Progenitor cell of endocrine pancreas (in vitro differentiated cells): Measurements from ENCODE around the gene PCSK5. TPM values are rescaled to one million over a fixed set of nuclear protein-coding genes. Genes with fewer than 3 reads are reported as not detected.

Experiments
- DNase-seq: peaks from one replicate; pipeline ENCODE4 v3.0.0; 2021; ENCODE audit warnings: low spot score; ENCODE audit not compliant: unreplicated experiment
- H3K27ac Mint-ChIP-seq: 2 replicates; pipeline ENCODE4 v1.8.0; 2021; ENCODE audit warnings: mild to moderate bottlenecking, moderate library complexity, mixed read lengths
- H3K27me3 Mint-ChIP-seq: 2 replicates; pipeline ENCODE4 v1.8.0; 2021; ENCODE audit warnings: mixed read lengths
- H3K36me3 Mint-ChIP-seq: 2 replicates; pipeline ENCODE4 v1.8.0; 2022; ENCODE audit warnings: mixed read lengths; ENCODE audit not compliant: insufficient read depth
- H3K4me1 Mint-ChIP-seq: 2 replicates; pipeline ENCODE4 v1.8.0; 2021; ENCODE audit warnings: low read depth, mixed read lengths
- H3K4me3 Mint-ChIP-seq: 2 replicates; pipeline ENCODE4 v1.8.0; 2021; ENCODE audit warnings: low read depth, mild to moderate bottlenecking, moderate library complexity, mixed read lengths
- H3K9me3 Mint-ChIP-seq: 2 replicates; pipeline ENCODE4 v1.8.0; 2021; ENCODE audit warnings: low read depth, mixed read lengths
- total RNA-seq: library from RNA; stranded (reverse); gene quantifications from 2 replicates; pipeline ENCODE4 v1.2.1, GENCODE V29; 2021
- TF ChIP-seq, protein P1 (sequence below): fragments of 200-600 bp; sonication (generic); IDR thresholded peaks from one replicate; pipeline ENCODE4 v1.5.0; 2021; ENCODE audit warnings: antibody characterized with exemption, mild to moderate bottlenecking; ENCODE audit not compliant: unreplicated experiment

The PCSK5 gene
- total RNA-seq, 1 donor from 2014 or later, result 7.3 TPM

DNA sequence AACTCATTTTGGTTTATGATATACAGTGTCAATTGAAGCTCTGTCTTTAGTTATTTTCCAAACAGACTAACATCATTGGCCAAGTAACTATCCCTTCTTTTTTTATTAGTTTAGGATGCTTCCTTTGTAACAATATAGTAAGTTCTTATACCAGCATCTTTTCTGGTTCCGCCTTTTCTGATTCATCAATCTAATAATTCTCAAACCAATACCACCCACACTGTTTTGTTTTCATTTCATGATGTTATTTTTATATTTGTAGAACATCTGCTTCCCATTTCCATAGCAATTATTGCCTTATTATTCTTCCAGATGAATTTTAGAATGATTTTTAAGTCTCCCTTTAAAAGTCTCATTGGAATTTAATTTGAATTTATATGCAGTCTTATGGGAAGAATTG, 285.7 kb downstream of the PCSK5 start:
- peaks cover 2% of the 10 kb centered on the region for H3K27me3 Mint-ChIP-seq
- DNase-seq, result no peak
- no peak overlapping the region for H3K27ac Mint-ChIP-seq
- H3K4me1 Mint-ChIP-seq, result peaks cover 20% of the 10 kb centered on the region
- H3K9me3 Mint-ChIP-seq, result peaks cover 4% of the 10 kb centered on the region
- no peak overlapping the region for H3K4me3 Mint-ChIP-seq
- TF ChIP-seq, protein P1, sequence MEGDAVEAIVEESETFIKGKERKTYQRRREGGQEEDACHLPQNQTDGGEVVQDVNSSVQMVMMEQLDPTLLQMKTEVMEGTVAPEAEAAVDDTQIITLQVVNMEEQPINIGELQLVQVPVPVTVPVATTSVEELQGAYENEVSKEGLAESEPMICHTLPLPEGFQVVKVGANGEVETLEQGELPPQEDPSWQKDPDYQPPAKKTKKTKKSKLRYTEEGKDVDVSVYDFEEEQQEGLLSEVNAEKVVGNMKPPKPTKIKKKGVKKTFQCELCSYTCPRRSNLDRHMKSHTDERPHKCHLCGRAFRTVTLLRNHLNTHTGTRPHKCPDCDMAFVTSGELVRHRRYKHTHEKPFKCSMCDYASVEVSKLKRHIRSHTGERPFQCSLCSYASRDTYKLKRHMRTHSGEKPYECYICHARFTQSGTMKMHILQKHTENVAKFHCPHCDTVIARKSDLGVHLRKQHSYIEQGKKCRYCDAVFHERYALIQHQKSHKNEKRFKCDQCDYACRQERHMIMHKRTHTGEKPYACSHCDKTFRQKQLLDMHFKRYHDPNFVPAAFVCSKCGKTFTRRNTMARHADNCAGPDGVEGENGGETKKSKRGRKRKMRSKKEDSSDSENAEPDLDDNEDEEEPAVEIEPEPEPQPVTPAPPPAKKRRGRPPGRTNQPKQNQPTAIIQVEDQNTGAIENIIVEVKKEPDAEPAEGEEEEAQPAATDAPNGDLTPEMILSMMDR, result no peak
- H3K36me3 Mint-ChIP-seq, result peaks cover 3% of the 10 kb centered on the region

DNA sequence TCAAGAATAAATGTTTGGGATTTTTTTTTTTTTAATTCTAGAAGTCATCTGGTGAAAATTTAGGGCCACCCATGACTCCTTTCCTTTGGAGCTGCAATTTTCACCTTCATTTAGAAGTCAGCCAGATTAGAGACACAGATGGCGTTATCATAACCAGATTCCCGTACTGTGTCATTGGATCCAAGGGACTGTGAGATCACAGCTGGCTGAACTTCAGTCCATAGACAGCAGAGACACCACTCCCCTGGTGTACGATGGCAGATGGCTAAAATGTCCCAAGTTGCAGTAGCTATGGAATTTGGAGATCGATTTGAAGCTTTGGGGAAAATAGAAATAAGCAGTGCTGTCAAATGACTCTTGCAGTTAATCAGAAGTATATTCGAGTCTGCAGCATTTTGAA, 287.5 kb downstream of the PCSK5 start:
- TF ChIP-seq, protein P1, result no peak
- Mint-ChIP-seq H3K36me3 (peaks cover 5% of the 10 kb centered on the region), H3K4me1 (peaks cover 19% of the 10 kb centered on the region), H3K4me3 (no peak overlapping the region), H3K9me3 (peaks cover 4% of the 10 kb centered on the region), H3K27me3 (peaks cover 5% of the 10 kb centered on the region), H3K27ac (no peak overlapping the region)
- DNase-seq, result no peak

DNA sequence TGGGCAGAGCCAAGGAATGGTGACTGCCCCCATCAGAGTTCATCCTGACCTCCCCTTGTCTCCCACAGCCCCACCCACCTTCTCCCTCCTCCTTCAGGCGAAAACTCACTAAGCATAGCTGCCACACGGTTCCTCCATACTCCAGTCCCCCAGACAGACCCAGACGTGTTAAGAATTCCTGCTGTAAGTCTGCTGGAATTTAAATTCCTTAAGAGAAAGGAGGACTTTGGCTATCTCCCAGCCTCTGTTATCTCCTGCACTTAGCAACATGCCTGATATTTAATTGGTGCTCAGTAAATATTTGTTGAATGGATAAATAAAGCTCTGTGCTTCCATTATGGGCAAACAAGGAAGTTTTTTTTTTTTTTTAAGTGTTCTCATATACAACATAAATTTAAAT, 290.1 kb downstream of the PCSK5 start:
- Mint-ChIP-seq H3K27me3 (peaks cover 11% of the 10 kb centered on the region), H3K4me3 (no peak overlapping the region), H3K9me3 (no peaks in the 10 kb centered on the region), H3K36me3 (peaks cover 2% of the 10 kb centered on the region), H3K27ac (no peak overlapping the region), H3K4me1 (peaks cover 15% of the 10 kb centered on the region)
- TF ChIP-seq, protein P1, result no peak
- no peak for DNase-seq

DNA sequence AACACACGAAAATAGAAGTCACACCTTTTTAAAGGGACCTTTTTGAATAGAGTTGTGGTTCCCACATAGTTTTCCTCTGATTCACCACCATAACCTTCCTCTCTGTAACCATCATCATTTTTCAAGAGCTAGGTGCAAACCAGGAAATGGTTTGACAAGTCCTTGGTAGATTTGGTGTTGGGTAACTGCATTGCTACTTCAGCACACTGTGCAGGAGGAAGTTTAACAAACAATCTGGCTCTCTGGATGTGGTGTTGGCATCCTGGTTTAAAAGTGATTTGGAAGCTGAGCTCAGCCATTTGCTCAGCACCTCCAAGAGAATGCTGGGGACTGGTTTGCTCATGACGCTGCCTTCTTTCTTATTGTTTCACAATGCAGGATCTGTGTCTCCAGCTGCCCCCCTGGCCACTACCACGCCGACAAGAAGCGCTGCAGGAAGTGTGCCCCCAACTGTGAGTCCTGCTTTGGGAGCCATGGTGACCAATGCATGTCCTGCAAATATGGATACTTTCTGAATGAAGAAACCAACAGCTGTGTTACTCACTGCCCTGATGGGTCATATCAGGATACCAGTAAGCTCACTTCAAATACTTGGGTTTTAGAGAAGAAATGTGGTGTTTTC, 290.7 kb downstream of the PCSK5 start:
- Mint-ChIP-seq H3K36me3 (peaks cover 2% of the 10 kb centered on the region), H3K9me3 (no peaks in the 10 kb centered on the region), H3K4me1 (peaks cover 15% of the 10 kb centered on the region), H3K4me3 (no peak overlapping the region), H3K27ac (no peak overlapping the region), H3K27me3 (peaks cover 11% of the 10 kb centered on the region)
- no peak for DNase-seq
- TF ChIP-seq, protein P1, result no peak

DNA sequence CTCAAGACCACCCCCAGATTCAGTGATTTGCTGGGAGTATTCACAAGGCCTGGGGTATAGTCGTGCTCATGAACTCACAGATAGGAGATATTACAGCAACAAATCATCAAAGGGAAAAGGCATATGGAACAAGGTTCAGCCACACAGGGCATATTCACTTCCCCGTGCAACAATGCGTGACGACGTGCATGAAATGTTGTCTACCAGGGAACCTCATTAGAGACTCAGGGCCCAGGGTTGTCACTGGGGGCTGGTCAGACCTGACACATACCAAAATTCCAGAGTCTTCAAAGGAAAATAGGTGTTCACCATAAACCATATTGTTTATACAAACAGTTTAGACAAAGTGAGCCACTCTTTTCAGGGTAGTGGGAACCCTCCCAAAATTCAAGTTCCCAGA, 291.3 kb downstream of the PCSK5 start:
- Mint-ChIP-seq H3K4me1 (peaks cover 15% of the 10 kb centered on the region), H3K4me3 (no peak overlapping the region), H3K36me3 (peaks cover 2% of the 10 kb centered on the region), H3K27ac (no peak overlapping the region), H3K27me3 (peaks cover 11% of the 10 kb centered on the region), H3K9me3 (no peaks in the 10 kb centered on the region)
- no peak for DNase-seq
- TF ChIP-seq, protein P1, result no peak
